ENCODE results near the gene REEP2. TPM values are rescaled to one million over a fixed set of nuclear protein-coding genes. Genes with fewer than 3 reads are reported as not detected.
"Not testable (repeated sequence)": the region's sequence is repeated elsewhere in the genome, so short reads cannot be mapped to it uniquely, and the experiment has no call there.

Gene REEP2, protein sequence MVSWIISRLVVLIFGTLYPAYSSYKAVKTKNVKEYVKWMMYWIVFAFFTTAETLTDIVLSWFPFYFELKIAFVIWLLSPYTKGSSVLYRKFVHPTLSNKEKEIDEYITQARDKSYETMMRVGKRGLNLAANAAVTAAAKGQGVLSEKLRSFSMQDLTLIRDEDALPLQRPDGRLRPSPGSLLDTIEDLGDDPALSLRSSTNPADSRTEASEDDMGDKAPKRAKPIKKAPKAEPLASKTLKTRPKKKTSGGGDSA
- total RNA-seq: 10.8 TPM
- long read RNA-seq, transcript REEP2-202 (8 exons, 2,170 nt): major isoform, 15 of 25 reads
- long read RNA-seq, partial matches to known transcripts: 1 of 25 reads
- long read RNA-seq, other reads (novel, unspliced or antisense): 6 of 25 reads

GRCh38 chr5:138438724-138439476, at the start of gene REEP2:
Gene REEP2 (plus strand): TSS chr5:138439057. CDS start chr5:138439209, 152 bp downstream.
- intact Hi-C loops (cut with DNase I): no loop called here

GRCh38 chr5:138389332-138389731, 49.5 kb upstream of the REEP2 start:
- DNase-seq (ENCODE audit: low spot score): no peak
- intact Hi-C loops (cut with DNase I): no loop called here

More at GRCh38 chr5:138438724-138439476, at the start of gene REEP2:
- DNase-seq (ENCODE audit: low spot score): no peak

DNA sequence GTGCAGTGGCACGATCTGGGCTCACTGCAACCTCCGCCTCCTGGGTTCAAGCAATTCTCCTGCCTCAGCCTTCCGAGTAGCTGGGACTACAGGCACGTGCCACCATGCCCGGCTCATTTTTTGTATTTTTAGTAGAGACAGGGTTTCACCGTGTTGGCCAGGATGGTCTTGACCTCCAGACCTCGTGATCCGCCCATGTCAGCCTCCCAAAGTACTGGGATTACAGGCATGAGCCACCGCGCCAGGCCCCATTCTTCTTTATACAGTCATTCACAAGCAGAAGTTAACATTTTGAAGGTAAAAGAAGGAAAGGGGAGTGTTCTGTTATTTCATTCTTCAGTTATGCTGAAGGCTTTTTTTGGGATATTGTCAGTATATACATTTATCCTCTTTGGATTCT, 48.9 kb upstream of the REEP2 start:
- DNase-seq (ENCODE audit: low spot score); intact Hi-C loops (cut with DNase I): not testable (repeated sequence)

DNA sequence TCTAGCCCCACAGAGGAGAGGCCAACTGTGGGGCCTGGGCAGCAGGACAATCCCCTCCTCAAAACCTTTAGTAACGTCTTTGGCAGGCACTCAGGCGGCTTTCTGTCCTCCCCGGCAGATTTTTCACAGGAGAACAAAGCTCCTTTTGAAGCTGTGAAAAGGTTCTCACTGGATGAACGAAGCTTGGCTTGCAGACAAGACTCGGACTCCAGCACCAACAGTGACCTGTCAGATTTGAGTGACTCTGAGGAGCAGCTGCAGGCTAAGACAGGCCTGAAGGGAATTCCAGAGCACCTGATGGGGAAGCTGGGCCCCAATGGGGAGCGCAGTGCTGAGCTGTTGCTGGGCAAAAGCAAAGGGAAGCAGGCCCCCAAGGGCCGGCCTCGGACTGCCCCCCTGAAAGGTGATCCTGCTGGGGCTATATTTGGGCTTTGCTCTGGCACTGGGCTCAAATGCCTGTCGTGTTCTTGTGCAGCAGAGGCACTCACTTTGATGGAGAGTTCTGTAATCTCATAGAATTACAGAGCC, 46.9 kb upstream of the REEP2 start:
- intact Hi-C loops (cut with DNase I): no loop called here
- DNase-seq (ENCODE audit: low spot score): peak; percentile 75

GRCh38 chr5:138402640-138403039, 36.2 kb upstream of the REEP2 start:
- DNase-seq (ENCODE audit: low spot score): no peak
- intact Hi-C loops (cut with DNase I): no loop called here

- intact Hi-C loops (cut with DNase I): no loop called here
- no peak for DNase-seq (ENCODE audit: low spot score)
These were observed 30.8 kb upstream of the REEP2 start for GRCh38 chr5:138408023-138408422.

- intact Hi-C loops (cut with DNase I): loop anchor here (5.0 kb wide), 1 partner anchor 189 kb away; no protein-coding TSS in a partner anchor
- not testable (repeated sequence) for DNase-seq (ENCODE audit: low spot score)
These were observed 27.7 kb upstream of the REEP2 start for GRCh38 chr5:138410996-138411640.

DNA sequence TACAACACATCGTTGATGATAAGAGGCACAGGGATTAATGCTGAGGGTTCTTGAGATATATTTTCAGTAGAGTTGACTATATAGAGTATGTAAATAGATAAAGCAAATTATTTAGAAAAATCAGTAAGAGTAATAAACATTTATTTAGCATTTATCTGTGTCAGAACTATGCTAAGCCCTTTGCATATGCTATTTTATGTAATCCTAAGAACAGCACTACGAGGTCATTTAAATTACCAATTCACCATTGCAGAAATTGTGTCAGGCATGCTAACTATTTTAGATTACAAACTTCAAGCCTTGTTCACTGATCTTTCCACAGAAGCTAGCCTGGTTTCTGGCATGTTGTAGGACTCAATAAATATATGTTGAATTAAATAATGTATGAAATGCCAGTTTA, 20.4 kb upstream of the REEP2 start:
- intact Hi-C loops (cut with DNase I): no loop called here
- no peak for DNase-seq (ENCODE audit: low spot score)

DNA sequence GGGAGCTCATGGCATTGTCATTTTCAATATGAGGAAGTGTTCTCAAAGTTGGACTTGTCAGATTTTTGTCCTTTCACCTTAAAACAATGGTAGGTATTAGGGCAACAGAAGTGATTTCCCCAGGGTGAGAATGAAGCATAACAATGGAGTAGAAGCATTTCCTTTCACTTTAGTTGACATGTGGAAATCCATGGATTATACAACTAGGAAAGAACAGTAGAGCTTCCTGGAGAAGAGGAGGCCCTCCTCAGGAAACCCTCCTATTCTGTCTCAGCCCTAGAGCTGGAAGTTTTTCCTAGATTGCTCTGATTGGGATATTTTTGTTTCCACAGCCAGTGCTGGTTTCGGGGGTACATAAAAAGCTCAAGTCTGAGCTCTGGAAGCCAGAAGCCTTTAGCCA, 13.8 kb upstream of the REEP2 start:
- intact Hi-C loops (cut with DNase I): no loop called here

GRCh38 chr5:138435943-138436342, 2.9 kb upstream of the REEP2 start:
- intact Hi-C loops (cut with DNase I): no loop called here
- no peak for DNase-seq (ENCODE audit: low spot score)

More for the DNA sequence above, 13.8 kb upstream of the REEP2 start:
- no peak for DNase-seq (ENCODE audit: low spot score)

GRCh38 chr5:138438003-138438723, 694 bp upstream of the REEP2 start:
- intact Hi-C loops (cut with DNase I): no loop called here
- no peak for DNase-seq (ENCODE audit: low spot score)

GRCh38 chr5:138439477-138440158, 761 bp downstream of the REEP2 start:
- DNase-seq (ENCODE audit: low spot score): no peak

GRCh38 chr5:138440159-138441073, 1.6 kb downstream of the REEP2 start:
- intact Hi-C loops (cut with DNase I): no loop called here
- DNase-seq (ENCODE audit: low spot score): no peak

More at GRCh38 chr5:138439477-138440158, 761 bp downstream of the REEP2 start:
- intact Hi-C loops (cut with DNase I): no loop called here

GRCh38 chr5:138441221-138441620, 2.4 kb downstream of the REEP2 start:
- intact Hi-C loops (cut with DNase I): no loop called here
- no peak for DNase-seq (ENCODE audit: low spot score)

DNA sequence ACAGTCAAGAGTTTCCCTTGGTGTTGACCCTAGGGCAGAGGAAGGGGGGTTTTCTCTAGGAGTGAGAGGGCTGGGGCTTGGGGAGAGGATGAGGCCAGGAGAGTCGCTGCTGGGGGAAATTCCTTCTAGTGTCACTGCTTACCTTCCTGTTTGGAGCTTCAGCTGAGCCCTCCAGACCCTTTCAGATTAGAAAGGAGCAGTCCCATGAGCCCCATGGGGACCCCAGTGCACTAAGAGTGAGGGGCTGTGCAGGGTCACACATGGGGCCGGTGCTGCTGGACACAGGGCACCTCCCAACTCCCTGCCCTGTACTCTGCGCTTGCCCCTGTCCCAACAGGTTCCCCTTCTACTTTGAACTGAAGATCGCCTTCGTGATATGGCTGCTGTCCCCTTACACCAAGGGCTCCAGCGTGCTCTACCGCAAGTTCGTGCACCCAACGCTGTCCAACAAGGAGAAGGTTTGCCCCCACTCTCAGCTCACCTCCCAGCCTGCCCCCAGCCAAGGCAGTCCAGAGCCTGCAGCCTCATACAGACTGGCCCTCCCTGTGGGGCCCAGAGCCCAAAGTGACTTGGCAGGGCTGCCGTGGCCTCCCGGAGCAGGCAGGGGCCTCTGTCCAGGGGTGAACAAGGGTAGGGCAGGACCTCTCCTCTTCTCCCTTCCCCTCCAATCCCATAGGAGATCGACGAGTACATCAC, 5.4 kb downstream of the REEP2 start:
- DNase-seq (ENCODE audit: low spot score): no peak
- intact Hi-C loops (cut with DNase I): no loop called here

- intact Hi-C loops (cut with DNase I): no loop called here
- DNase-seq (ENCODE audit: low spot score): no peak
These were observed 6.1 kb downstream of the REEP2 start for GRCh38 chr5:138444774-138445546.
